Trophoblast cell (in vitro differentiated cells and primary cell): ENCODE data around the gene PLEK.

Source experiments
- DNase-seq, 2 donors: peaks; one replicate each; pipeline ENCODE4 v3.0.0-alpha.2; 2016
- H2AFZ ChIP-seq: 2 replicates; pipeline ENCODE4 v1.6.1; 2013; ENCODE audit warnings: low read length, moderate library complexity, mild to moderate bottlenecking; ENCODE audit not compliant: insufficient read depth, poor library complexity
- H2AK5ac ChIP-seq: 2 replicates; pipeline ENCODE4 v1.6.1; 2013; ENCODE audit warnings: mild to moderate bottlenecking, low read length
- H2BK120ac ChIP-seq: 2 replicates; pipeline ENCODE4 v1.6.1; 2013; ENCODE audit warnings: low read length, mild to moderate bottlenecking, moderate library complexity; ENCODE audit not compliant: insufficient read depth, poor library complexity
- H2BK12ac ChIP-seq: 2 replicates; pipeline ENCODE4 v1.6.1; 2013; ENCODE audit warnings: mild to moderate bottlenecking, low read length, moderate library complexity
- H2BK5ac ChIP-seq: 2 replicates; pipeline ENCODE4 v1.6.1; 2013; ENCODE audit warnings: low read length, low read depth, moderate library complexity, mild to moderate bottlenecking; ENCODE audit not compliant: poor library complexity
- H3K14ac ChIP-seq: 2 replicates; pipeline ENCODE4 v1.6.1; 2013; ENCODE audit warnings: mild to moderate bottlenecking, low read length
- H3K18ac ChIP-seq: 2 replicates; pipeline ENCODE4 v1.6.1; 2013; ENCODE audit warnings: mild to moderate bottlenecking, low read length
- H3K23ac ChIP-seq: 2 replicates; pipeline ENCODE4 v1.6.1; 2013; ENCODE audit warnings: low read length
- H3K27ac ChIP-seq: 2 replicates; pipeline ENCODE4 v1.5.1; 2013; ENCODE audit warnings: low read depth, mild to moderate bottlenecking, inconsistent platforms, low read length, moderate library complexity
- H3K27me3 ChIP-seq: 2 replicates; pipeline ENCODE4 v1.6.1; 2013; ENCODE audit warnings: inconsistent platforms, mild to moderate bottlenecking, low read length, moderate library complexity; ENCODE audit not compliant: insufficient read depth
- H3K36me3 ChIP-seq, 2 experiments: 1 replicate in 1 of 2; 2 replicates in 1 of 2; pipeline ENCODE4 v1.6.1; 2013; ENCODE audit warnings: low read length in 2 of 2, mild to moderate bottlenecking in 2 of 2, moderate library complexity in 1 of 2; ENCODE audit not compliant: insufficient read depth in 2 of 2, control insufficient read depth in 1 of 2
- H3K4ac ChIP-seq: 2 replicates; pipeline ENCODE4 v1.6.1; 2013; ENCODE audit warnings: low read depth, mild to moderate bottlenecking, low read length, moderate library complexity
- H3K4me1 ChIP-seq, 2 experiments: 1 replicate in 1 of 2; 2 replicates in 1 of 2; pipeline ENCODE4 v1.6.1; 2013; ENCODE audit warnings: low read length in 2 of 2, mild to moderate bottlenecking in 2 of 2, moderate library complexity in 1 of 2; ENCODE audit not compliant: insufficient read depth in 2 of 2, control insufficient read depth in 1 of 2
- H3K4me2 ChIP-seq: 2 replicates; pipeline ENCODE4 v1.6.1; 2013; ENCODE audit warnings: inconsistent platforms, mild to moderate bottlenecking, low read length, moderate library complexity
- H3K4me3 ChIP-seq: 2 replicates; pipeline ENCODE4 v1.5.1; 2013; ENCODE audit warnings: mild to moderate bottlenecking, low read depth, low read length, inconsistent platforms
- H3K79me1 ChIP-seq: one replicate; pipeline ENCODE4 v1.6.1; 2013; ENCODE audit warnings: low read length
- H3K79me2 ChIP-seq: 2 replicates; pipeline ENCODE4 v1.6.1; 2013; ENCODE audit warnings: low read length, mild to moderate bottlenecking; ENCODE audit not compliant: control insufficient read depth, insufficient read depth, poor library complexity
- H3K9ac ChIP-seq: 2 replicates; pipeline ENCODE4 v1.6.1; 2013; ENCODE audit warnings: mild to moderate bottlenecking, low read length
- H3K9me3 ChIP-seq: 2 replicates; pipeline ENCODE4 v1.6.1; 2013; ENCODE audit warnings: low read depth, mild to moderate bottlenecking, control low read depth, inconsistent platforms, low read length; ENCODE audit not compliant: insufficient read depth
- H4K12ac ChIP-seq: 2 replicates; pipeline ENCODE4 v1.6.1; 2013; ENCODE audit warnings: low read depth, mild to moderate bottlenecking, low read length, moderate library complexity
- H4K8ac ChIP-seq: 2 replicates; pipeline ENCODE4 v1.6.1; 2013; ENCODE audit warnings: low read depth, mild to moderate bottlenecking, low read length, moderate library complexity
- H4K91ac ChIP-seq: one replicate; pipeline ENCODE4 v1.6.1; 2013; ENCODE audit warnings: low read depth, mild to moderate bottlenecking, low read length, moderate library complexity
- WGBS: extraction: QIAGEN DNeasy Blood & Tissue Kit; methylation state at CpG from one replicate; pipeline ENCODE4 v1.1.7; 2013; ENCODE audit warnings: missing lambda C conversion rate; ENCODE audit not compliant: insufficient read length, insufficient coverage; ENCODE audit errors: extremely low coverage; 5-methylcytosine and 5-hydroxymethylcytosine counted together

The PLEK gene

GRCh38 chr2:68362069-68362468, 3.0 kb upstream of the PLEK start:
- DNase-seq, result peak; percentile 52 to 87
- no peak overlapping the region for H2BK5ac ChIP-seq
- no peak overlapping the region for H4K8ac ChIP-seq
- H2BK12ac ChIP-seq, result no peak overlapping the region
- H3K14ac ChIP-seq, result no peak overlapping the region
- H4K91ac ChIP-seq, result no peak overlapping the region
- H2AK5ac ChIP-seq, result no peak overlapping the region
- H4K12ac ChIP-seq, result no peak overlapping the region
- no peaks in the 10 kb centered on the region for H3K27me3 ChIP-seq
- H3K4ac ChIP-seq, result no peak overlapping the region
- no peaks in the 10 kb centered on the region for H3K36me3 ChIP-seq
- H3K9ac ChIP-seq, result no peak overlapping the region
- WGBS, result no CpG with 5 or more reads among the region's 12 CpGs
- no peaks in the 10 kb centered on the region for H3K79me1 ChIP-seq
- H3K23ac ChIP-seq, result no peak overlapping the region
- H3K4me1 ChIP-seq, result peaks cover 0 to 3% of the 10 kb centered on the region in 2 experiments
- no peaks in the 10 kb centered on the region for H3K9me3 ChIP-seq
- no peaks in the 10 kb centered on the region for H3K79me2 ChIP-seq
- no peak overlapping the region for H3K18ac ChIP-seq
- no peak overlapping the region for H3K27ac ChIP-seq
- H2BK120ac ChIP-seq, result no peak overlapping the region
- H2AFZ ChIP-seq, result no peak overlapping the region
- H3K4me3 ChIP-seq, result no peak overlapping the region
- H3K4me2 ChIP-seq, result no peak overlapping the region

DNA sequence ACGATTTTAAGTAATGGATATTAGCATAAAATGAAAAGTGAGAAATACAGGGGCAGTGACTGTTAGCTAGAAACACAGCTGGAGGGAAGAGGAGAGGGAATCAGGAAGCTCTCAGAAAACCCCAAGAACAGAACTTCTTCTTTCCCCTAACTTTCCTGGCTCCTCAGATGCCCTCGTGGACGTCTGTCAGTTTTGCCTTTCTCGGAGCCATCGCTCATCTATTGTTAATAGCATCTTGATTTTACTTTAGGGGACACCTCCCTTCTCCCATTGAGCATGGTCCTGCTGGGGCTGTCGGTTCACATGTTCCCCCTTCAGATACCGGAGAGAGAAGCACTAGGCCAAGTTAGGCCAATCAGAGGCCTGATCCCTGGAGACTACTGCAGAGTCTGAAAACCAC, 2.3 kb upstream of the PLEK start:
- Histone ChIP-seq H3K79me1 (no peaks in the 10 kb centered on the region), H3K18ac (no peak overlapping the region)
- WGBS, result no CpG with 5 or more reads among the region's 7 CpGs

GRCh38 chr2:68363721-68364120, 1.4 kb upstream of the PLEK start:
- Histone ChIP-seq H2BK5ac (no peak overlapping the region), H3K23ac (no peak overlapping the region), H3K18ac (no peak overlapping the region), H3K9ac (no peak overlapping the region), H3K79me2 (no peaks in the 10 kb centered on the region), H3K36me3 (no peaks in the 10 kb centered on the region), H4K8ac (no peak overlapping the region), H3K4me3 (no peak overlapping the region), H4K91ac (no peak overlapping the region), H3K79me1 (no peaks in the 10 kb centered on the region), H2BK12ac (no peak overlapping the region), H3K27me3 (no peaks in the 10 kb centered on the region), H4K12ac (no peak overlapping the region), H3K27ac (no peak overlapping the region), H2BK120ac (no peak overlapping the region), H3K4me2 (no peak overlapping the region), H3K9me3 (no peaks in the 10 kb centered on the region), H2AK5ac (no peak overlapping the region), H3K4ac (no peak overlapping the region), H3K14ac (no peak overlapping the region), H3K4me1 (peaks cover 0 to 3% of the 10 kb centered on the region in 2 experiments), H2AFZ (no peak overlapping the region)
- WGBS, result no CpG with 5 or more reads among the region's 4 CpGs
- no peak for DNase-seq

More for the DNA sequence above, 2.3 kb upstream of the PLEK start:
- no peak for DNase-seq
- H2AFZ ChIP-seq, result no peak overlapping the region
- H3K4me3 ChIP-seq, result peak overlapping the region; percentile 28
- no peak overlapping the region for H4K12ac ChIP-seq
- H3K14ac ChIP-seq, result no peak overlapping the region
- no peak overlapping the region for H3K9ac ChIP-seq
- H3K79me2 ChIP-seq, result no peaks in the 10 kb centered on the region
- no peak overlapping the region for H2AK5ac ChIP-seq
- H3K27ac ChIP-seq, result no peak overlapping the region
- H2BK5ac ChIP-seq, result no peak overlapping the region
- no peaks in the 10 kb centered on the region for H3K9me3 ChIP-seq
- no peak overlapping the region for H4K8ac ChIP-seq
- H2BK12ac ChIP-seq, result no peak overlapping the region
- no peak overlapping the region for H3K23ac ChIP-seq
- no peaks in the 10 kb centered on the region for H3K36me3 ChIP-seq
- no peak overlapping the region for H4K91ac ChIP-seq
- H3K4me2 ChIP-seq, result no peak overlapping the region
- no peak overlapping the region for H3K4ac ChIP-seq
- H2BK120ac ChIP-seq, result no peak overlapping the region
- peaks cover 0 to 3% of the 10 kb centered on the region in 2 experiments for H3K4me1 ChIP-seq
- H3K27me3 ChIP-seq, result no peaks in the 10 kb centered on the region

GRCh38 chr2:68366083-68366560, 1.0 kb downstream of the PLEK start:
- no peak overlapping the region for H3K4me3 ChIP-seq
- no CpG with 5 or more reads among the region's 4 CpGs for WGBS
- no peak overlapping the region for H2BK120ac ChIP-seq
- H3K4me2 ChIP-seq, result no peak overlapping the region
- peaks cover 0 to 3% of the 10 kb centered on the region in 2 experiments for H3K4me1 ChIP-seq
- H3K79me2 ChIP-seq, result no peaks in the 10 kb centered on the region
- H2AK5ac ChIP-seq, result no peak overlapping the region
- no peak overlapping the region for H4K91ac ChIP-seq
- no peaks in the 10 kb centered on the region for H3K79me1 ChIP-seq
- no peaks in the 10 kb centered on the region for H3K9me3 ChIP-seq
- H2BK5ac ChIP-seq, result no peak overlapping the region
- H4K8ac ChIP-seq, result no peak overlapping the region
- H2BK12ac ChIP-seq, result no peak overlapping the region
- no peak overlapping the region for H3K14ac ChIP-seq
- no peak overlapping the region for H2AFZ ChIP-seq
- H3K23ac ChIP-seq, result no peak overlapping the region
- H4K12ac ChIP-seq, result no peak overlapping the region
- H3K4ac ChIP-seq, result no peak overlapping the region
- DNase-seq, result no peak
- H3K27me3 ChIP-seq, result no peaks in the 10 kb centered on the region
- H3K36me3 ChIP-seq, result no peaks in the 10 kb centered on the region
- H3K27ac ChIP-seq, result no peak overlapping the region
- no peak overlapping the region for H3K18ac ChIP-seq
- H3K9ac ChIP-seq, result no peak overlapping the region
